Chondrocyte (in vitro differentiated cells): ENCODE measurements around the gene BEND6. TPM values are rescaled to one million over a fixed set of nuclear protein-coding genes. Genes with fewer than 3 reads are reported as not detected.
A peak's percentile ranks its signal among the peaks of the same experiment; 100 is the strongest.
"Not testable (repeated sequence)": the region's sequence is repeated elsewhere in the genome, so short reads cannot be mapped to it uniquely, and the experiment has no call there.

ENCODE experiments used
- DNase-seq: peaks from one replicate; pipeline ENCODE4 v3.0.0; 2021; ENCODE audit warnings: mixed read lengths, low spot score
- H3K27ac Mint-ChIP-seq: one replicate; pipeline ENCODE4 v1.8.0; 2021; ENCODE audit warnings: mild to moderate bottlenecking, moderate library complexity, mixed read lengths; ENCODE audit not compliant: unreplicated experiment
- H3K27me3 Mint-ChIP-seq: 2 replicates; pipeline ENCODE4 v1.8.0; 2021; ENCODE audit warnings: low read depth, mixed read lengths
- H3K36me3 Mint-ChIP-seq: 2 replicates; pipeline ENCODE4 v1.8.0; 2021; ENCODE audit warnings: low read depth, mixed read lengths
- H3K4me1 Mint-ChIP-seq: 2 replicates; pipeline ENCODE4 v1.8.0; 2021; ENCODE audit warnings: low read depth, mild to moderate bottlenecking, mixed read lengths
- H3K4me3 Mint-ChIP-seq: one replicate; pipeline ENCODE4 v1.8.0; 2021; ENCODE audit warnings: mild to moderate bottlenecking, moderate library complexity, mixed read lengths; ENCODE audit not compliant: unreplicated experiment
- H3K9me3 Mint-ChIP-seq: 2 replicates; pipeline ENCODE4 v1.8.0; 2021; ENCODE audit warnings: low read depth, mixed read lengths
- total RNA-seq: library from RNA; stranded (reverse); gene quantifications from 3 replicates; pipeline ENCODE4 v1.2.1, GENCODE V29; 2021
- TF ChIP-seq, protein P1 (sequence below): fragments of 200-600 bp; sonication (generic); IDR thresholded peaks from 2 replicates; pipeline ENCODE4 v1.5.0; 2021; ENCODE audit warnings: antibody characterized with exemption, mild to moderate bottlenecking, moderate library complexity

The BEND6 gene
- total RNA-seq, 1 donor from 2014 or later: 8.9 TPM

DNA sequence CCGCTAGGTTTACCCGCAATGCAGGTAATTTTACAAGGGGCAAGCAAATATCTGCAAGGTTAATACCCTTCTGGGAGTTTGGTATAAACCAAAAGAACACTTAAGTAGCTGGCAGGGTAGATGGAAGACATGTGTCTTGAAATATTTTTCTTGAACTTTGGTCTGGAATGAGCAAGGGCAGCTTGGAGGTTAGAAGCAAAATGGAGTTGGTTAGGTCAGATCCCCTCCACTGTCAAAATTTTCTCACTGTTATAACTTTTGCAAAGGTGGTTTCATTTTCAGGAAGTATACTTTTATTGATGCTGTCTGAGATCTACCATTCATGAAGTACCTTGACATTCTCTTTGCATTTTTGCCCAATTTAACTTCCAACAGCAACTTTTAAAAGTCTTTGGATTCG lies 78.3 kb downstream of the BEND6 start:
- Mint-ChIP-seq H3K36me3 (no peaks in the 10 kb centered on the region), H3K9me3 (no peaks in the 10 kb centered on the region), H3K27ac (no peak overlapping the region), H3K27me3 (no peaks in the 10 kb centered on the region), H3K4me3 (no peak overlapping the region), H3K4me1 (no peaks in the 10 kb centered on the region)
- TF ChIP-seq, protein P1, sequence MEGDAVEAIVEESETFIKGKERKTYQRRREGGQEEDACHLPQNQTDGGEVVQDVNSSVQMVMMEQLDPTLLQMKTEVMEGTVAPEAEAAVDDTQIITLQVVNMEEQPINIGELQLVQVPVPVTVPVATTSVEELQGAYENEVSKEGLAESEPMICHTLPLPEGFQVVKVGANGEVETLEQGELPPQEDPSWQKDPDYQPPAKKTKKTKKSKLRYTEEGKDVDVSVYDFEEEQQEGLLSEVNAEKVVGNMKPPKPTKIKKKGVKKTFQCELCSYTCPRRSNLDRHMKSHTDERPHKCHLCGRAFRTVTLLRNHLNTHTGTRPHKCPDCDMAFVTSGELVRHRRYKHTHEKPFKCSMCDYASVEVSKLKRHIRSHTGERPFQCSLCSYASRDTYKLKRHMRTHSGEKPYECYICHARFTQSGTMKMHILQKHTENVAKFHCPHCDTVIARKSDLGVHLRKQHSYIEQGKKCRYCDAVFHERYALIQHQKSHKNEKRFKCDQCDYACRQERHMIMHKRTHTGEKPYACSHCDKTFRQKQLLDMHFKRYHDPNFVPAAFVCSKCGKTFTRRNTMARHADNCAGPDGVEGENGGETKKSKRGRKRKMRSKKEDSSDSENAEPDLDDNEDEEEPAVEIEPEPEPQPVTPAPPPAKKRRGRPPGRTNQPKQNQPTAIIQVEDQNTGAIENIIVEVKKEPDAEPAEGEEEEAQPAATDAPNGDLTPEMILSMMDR: no peak
- DNase-seq: no peak

DNA sequence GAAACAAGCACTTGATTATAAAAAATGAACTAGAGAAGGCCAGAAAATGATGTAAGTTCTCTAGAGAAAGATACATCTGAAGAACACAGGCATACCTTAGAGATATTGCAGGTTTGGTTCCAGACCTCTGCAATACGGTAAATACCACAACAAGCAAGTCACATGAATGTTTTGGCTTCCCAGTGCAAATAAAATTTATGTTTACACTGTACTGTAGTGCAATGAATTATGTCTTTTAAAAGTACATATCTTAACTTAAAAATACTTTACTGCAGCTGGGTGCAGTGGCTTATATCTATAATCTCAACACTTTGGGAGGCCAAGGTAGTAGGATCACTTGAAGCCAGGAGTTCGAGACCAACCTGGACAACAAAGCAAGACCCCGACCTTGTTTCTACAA lies 80.6 kb downstream of the BEND6 start:
- no peaks in the 10 kb centered on the region for H3K9me3 Mint-ChIP-seq
- TF ChIP-seq, protein P1: no peak
- no peak overlapping the region for H3K4me3 Mint-ChIP-seq
- H3K36me3 Mint-ChIP-seq: no peaks in the 10 kb centered on the region
- no peaks in the 10 kb centered on the region for H3K27me3 Mint-ChIP-seq
- no peaks in the 10 kb centered on the region for H3K4me1 Mint-ChIP-seq
- no peak for DNase-seq
- no peak overlapping the region for H3K27ac Mint-ChIP-seq

DNA sequence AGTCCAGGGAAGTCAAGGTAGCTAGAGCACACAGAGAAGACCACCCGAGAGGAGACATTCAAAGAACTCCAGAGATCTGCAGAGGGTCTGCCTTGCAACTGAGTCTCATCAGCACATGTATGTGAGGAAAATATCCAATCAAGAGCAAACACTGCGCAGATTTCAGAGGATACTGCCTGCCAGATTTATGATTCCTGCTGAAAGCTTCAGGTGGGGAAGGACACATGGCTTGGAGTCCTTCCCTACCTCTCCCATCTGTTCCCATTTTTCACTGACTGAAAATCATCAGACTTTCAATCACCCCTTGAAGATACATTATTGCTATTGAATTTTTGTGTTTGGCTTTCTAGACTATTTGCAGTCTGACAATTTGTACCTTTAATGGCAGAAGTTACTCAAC lies 84.0 kb downstream of the BEND6 start:
- no peak for DNase-seq
- Mint-ChIP-seq H3K4me3 (no peak overlapping the region), H3K27me3 (peaks cover 11% of the 10 kb centered on the region), H3K9me3 (no peaks in the 10 kb centered on the region), H3K4me1 (no peaks in the 10 kb centered on the region), H3K27ac (no peak overlapping the region), H3K36me3 (peaks cover 4% of the 10 kb centered on the region)
- TF ChIP-seq, protein P1: no peak

DNA sequence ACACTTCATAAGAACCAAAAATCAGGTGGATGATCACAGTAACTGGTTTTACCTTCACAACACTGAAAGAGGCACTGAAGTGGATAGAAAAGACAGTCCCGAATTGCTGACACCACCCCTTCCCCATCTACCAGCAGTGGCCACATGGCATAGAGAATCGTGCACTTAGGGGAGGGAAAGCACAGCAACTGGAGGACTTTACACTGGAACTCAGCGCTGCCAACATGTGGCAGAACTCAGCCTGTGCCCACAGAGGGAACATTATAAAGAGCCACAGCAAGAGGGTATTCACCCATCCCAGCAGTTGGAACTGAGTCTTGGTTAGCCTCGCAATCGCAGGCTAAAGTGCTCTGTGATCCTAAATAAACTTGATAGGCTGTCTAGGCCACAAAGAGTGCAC lies 85.1 kb downstream of the BEND6 start:
- TF ChIP-seq, protein P1: peak; percentile 39
- peaks cover 5% of the 10 kb centered on the region for H3K36me3 Mint-ChIP-seq
- H3K4me1 Mint-ChIP-seq: no peaks in the 10 kb centered on the region
- H3K9me3 Mint-ChIP-seq: peaks cover under 1% of the 10 kb centered on the region
- H3K27ac Mint-ChIP-seq: no peak overlapping the region
- DNase-seq: no peak
- H3K27me3 Mint-ChIP-seq: peaks cover 15% of the 10 kb centered on the region
- no peak overlapping the region for H3K4me3 Mint-ChIP-seq

DNA sequence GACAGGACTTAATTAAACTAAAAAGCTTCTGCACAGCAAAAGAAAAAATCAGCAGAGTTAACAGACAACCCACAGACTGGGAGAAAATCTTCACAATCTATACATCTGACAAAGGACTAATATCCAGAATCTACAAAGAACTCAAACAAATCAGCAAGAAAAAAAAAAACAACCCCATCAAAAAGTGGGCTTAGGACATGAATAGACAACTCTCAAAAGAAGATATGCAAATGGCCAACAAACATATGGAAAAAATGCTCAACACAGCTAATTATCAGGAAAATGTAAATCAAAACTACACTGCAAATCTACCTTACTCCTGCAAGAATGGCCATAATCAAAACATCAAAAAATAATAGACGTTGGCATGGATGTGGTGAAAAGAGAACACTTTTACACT lies 89.2 kb downstream of the BEND6 start:
- H3K4me1 Mint-ChIP-seq: peaks cover 17% of the 10 kb centered on the region
- not testable (repeated sequence) for H3K27ac Mint-ChIP-seq, DNase-seq, H3K9me3 Mint-ChIP-seq, H3K36me3 Mint-ChIP-seq, H3K4me3 Mint-ChIP-seq
- peaks cover 15% of the 10 kb centered on the region for H3K27me3 Mint-ChIP-seq

DNA sequence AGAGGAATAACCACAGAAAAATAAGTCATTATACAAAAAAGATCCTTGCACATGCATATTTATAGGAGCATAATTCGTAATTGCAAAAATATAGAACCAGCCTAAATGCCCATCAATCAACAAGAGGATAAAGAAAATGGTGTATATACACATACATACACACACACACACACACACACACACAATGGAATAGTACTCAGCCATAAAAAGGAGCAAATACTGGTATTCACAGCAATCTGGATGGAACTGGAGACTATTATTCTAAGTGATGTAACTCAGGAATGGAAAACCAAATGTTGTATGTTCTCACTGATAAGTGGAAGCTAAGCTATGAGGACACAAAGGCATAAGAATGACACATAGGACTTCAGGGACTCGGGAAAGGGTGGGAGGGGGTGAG lies 89.7 kb downstream of the BEND6 start:
- H3K4me1 Mint-ChIP-seq: peaks cover 22% of the 10 kb centered on the region
- H3K27ac Mint-ChIP-seq: no peak overlapping the region
- peaks cover 3% of the 10 kb centered on the region for H3K9me3 Mint-ChIP-seq
- peaks cover 15% of the 10 kb centered on the region for H3K27me3 Mint-ChIP-seq
- H3K4me3 Mint-ChIP-seq: no peak overlapping the region
- peaks cover 6% of the 10 kb centered on the region for H3K36me3 Mint-ChIP-seq
- no peak for DNase-seq
- TF ChIP-seq, protein P1: no peak

DNA sequence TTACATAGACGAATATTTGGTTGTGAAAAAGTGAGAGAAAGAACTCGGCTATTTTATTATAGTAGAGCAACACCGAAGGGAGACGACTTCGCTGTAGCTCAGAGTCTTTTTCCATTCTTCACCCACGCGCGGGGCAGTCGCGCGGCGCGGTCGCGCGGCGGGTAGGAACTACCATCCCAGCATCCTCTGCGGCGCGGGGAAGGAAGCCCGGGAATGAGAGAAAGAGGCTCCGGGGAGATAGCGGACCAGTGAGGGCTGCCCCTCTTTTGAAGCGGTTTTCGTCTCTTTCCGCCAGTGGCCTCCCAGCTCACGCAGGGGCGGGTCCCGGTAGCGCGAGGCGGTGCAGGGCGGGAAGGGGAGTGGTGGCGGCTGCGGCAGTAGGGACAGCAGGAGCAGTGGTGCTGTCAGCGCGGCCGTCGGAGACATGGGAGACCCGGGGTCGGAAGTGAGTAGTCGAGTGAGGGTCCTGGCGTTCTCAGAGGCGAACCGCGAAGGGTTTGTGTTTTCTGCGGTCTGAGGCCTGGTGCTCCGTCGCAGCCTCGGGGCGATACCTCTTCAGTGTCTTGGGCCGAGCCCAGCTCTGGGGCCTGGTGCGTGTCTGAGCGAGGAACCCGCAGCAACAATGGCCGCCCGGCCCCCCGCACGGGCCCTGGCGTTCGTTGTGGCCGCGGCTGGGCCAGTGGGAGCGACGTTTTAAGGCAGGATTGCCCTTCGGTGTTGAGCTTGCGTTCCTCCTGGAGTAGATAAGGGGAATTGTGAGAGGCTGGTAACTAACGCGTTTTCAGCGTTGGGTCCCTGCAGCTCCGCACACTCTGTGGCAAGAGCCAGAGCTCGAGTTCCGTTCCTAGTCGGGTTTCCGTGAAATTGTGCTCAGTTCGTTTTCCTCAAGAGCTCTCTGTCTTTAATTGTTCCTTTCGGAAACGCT lies 91.7 kb downstream of the BEND6 start, which contains the start of gene KIAA1586:
Gene KIAA1586 (plus strand): TSS at position 362 of the 925 bp plus-strand sequence. CDS start 63 bp downstream, at position 425.
- H3K36me3 Mint-ChIP-seq, H3K9me3 Mint-ChIP-seq: not testable (repeated sequence)
- peak within 1 kb of the TSS; percentile 95 for H3K4me3 Mint-ChIP-seq
- peaks cover 28% of the 10 kb centered on the region for H3K4me1 Mint-ChIP-seq
- H3K27ac Mint-ChIP-seq: peak within 1 kb of the TSS; percentile 93
- peak; percentile 94 for DNase-seq
- peaks cover 15% of the 10 kb centered on the region for H3K27me3 Mint-ChIP-seq

DNA sequence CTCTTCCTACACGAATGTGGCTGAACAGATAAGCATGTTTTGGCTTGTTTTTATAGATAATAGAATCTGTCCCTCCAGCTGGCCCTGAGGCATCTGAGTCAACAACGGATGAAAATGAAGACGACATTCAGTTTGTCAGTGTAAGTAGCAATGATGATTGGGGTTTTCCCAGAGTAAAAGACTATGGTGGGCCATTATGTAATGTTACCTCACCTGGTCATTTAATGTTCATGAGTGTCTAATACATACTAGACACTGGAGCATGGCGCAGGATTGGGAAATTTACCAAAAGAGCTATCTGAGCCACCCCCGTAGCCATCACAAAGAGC lies 92.3 kb downstream of the BEND6 start:
- not testable (repeated sequence) for H3K4me3 Mint-ChIP-seq, H3K27ac Mint-ChIP-seq, H3K36me3 Mint-ChIP-seq, DNase-seq, H3K9me3 Mint-ChIP-seq
- peaks cover 12% of the 10 kb centered on the region for H3K27me3 Mint-ChIP-seq
- peaks cover 28% of the 10 kb centered on the region for H3K4me1 Mint-ChIP-seq
